Endodermal cell (in vitro differentiated cells): Measurements from ENCODE around the gene TST. TPM values are rescaled to one million over a fixed set of nuclear protein-coding genes. Genes with fewer than 3 reads are reported as not detected.

Experiments
- DNase-seq: peaks from one replicate; pipeline ENCODE4 v3.0.0-alpha.2; 2017
- H3K27ac ChIP-seq: 2 replicates; pipeline ENCODE4 v1.5.1; 2013; ENCODE audit warnings: mild to moderate bottlenecking, low read depth, low read length, moderate library complexity
- H3K27me3 ChIP-seq: 2 replicates; pipeline ENCODE4 v1.6.1; 2013; ENCODE audit warnings: mild to moderate bottlenecking, low read length, moderate library complexity; ENCODE audit not compliant: insufficient read depth, control insufficient read depth, poor library complexity, severe bottlenecking
- H3K36me3 ChIP-seq: 2 replicates; pipeline ENCODE4 v1.7.0; 2013; ENCODE audit warnings: mild to moderate bottlenecking, low read length, moderate library complexity; ENCODE audit not compliant: control insufficient read depth, insufficient read depth
- H3K4me1 ChIP-seq: one replicate; pipeline ENCODE4 v1.7.0; 2013; ENCODE audit warnings: low read length; ENCODE audit not compliant: control insufficient read depth, insufficient read depth
- H3K4me3 ChIP-seq: 2 replicates; pipeline ENCODE4 v1.5.1; 2013; ENCODE audit warnings: mild to moderate bottlenecking, low read length, moderate library complexity
- H3K9ac ChIP-seq: 2 replicates; pipeline ENCODE4 v1.6.1; 2013; ENCODE audit warnings: mild to moderate bottlenecking, low read length, moderate library complexity; ENCODE audit not compliant: poor library complexity, severe bottlenecking; ENCODE audit errors: extremely low read depth
- H3K9me3 ChIP-seq: 2 replicates; pipeline ENCODE4 v1.6.1; 2013; ENCODE audit warnings: mild to moderate bottlenecking, low read length, moderate library complexity; ENCODE audit not compliant: control insufficient read depth
- H3K27ac Mint-ChIP-seq: 2 replicates; pipeline ENCODE4 v1.8.0; 2020; ENCODE audit warnings: mixed read lengths
- H3K27me3 Mint-ChIP-seq: 2 replicates; pipeline ENCODE4 v1.8.0; 2021; ENCODE audit warnings: mild to moderate bottlenecking, mixed read lengths; ENCODE audit not compliant: insufficient read depth
- H3K36me3 Mint-ChIP-seq: 2 replicates; pipeline ENCODE4 v1.8.0; 2020; ENCODE audit warnings: low read depth, mixed read lengths
- H3K4me1 Mint-ChIP-seq: 2 replicates; pipeline ENCODE4 v1.8.0; 2020; ENCODE audit warnings: mixed read lengths
- H3K4me3 Mint-ChIP-seq: 2 replicates; pipeline ENCODE4 v1.8.0; 2020; ENCODE audit warnings: mild to moderate bottlenecking, moderate library complexity, mixed read lengths
- H3K9me3 Mint-ChIP-seq: 2 replicates; pipeline ENCODE4 v1.8.0; 2020; ENCODE audit warnings: mild to moderate bottlenecking, mixed read lengths
- WGBS, 2 experiments: methylation state at CpG; one replicate each; pipeline versions ENCODE4 v1.1.5 to v1.1.7; 2013; ENCODE audit warnings: missing lambda C conversion rate in 2 of 2, mixed read lengths in 1 of 2; ENCODE audit not compliant: insufficient coverage in 1 of 2, insufficient read length in 1 of 2; 5-methylcytosine and 5-hydroxymethylcytosine counted together
- total RNA-seq, 2 donors: library from RNA; stranded (reverse); fragmentation: NEBNext Ultra II Directional in 1 of 2; extraction: Animal tissue kit (Norgen Biotek cat#: 25700) in 1 of 2; gene quantifications; 2 replicates in 1 of 2; 3 replicates in 1 of 2; pipeline ENCODE4 v1.2.1, GENCODE V29; 2021
- TF ChIP-seq, protein P1 (sequence below): fragments of 200-600 bp; sonication (generic); conservative IDR thresholded peaks from 2 replicates; pipeline ENCODE4 v1.5.0; 2021; ENCODE audit warnings: antibody characterized with exemption, mild to moderate bottlenecking

Gene TST
- total RNA-seq, 2 donors from 2014 or later, result 38.2 to 48.3 TPM

DNA sequence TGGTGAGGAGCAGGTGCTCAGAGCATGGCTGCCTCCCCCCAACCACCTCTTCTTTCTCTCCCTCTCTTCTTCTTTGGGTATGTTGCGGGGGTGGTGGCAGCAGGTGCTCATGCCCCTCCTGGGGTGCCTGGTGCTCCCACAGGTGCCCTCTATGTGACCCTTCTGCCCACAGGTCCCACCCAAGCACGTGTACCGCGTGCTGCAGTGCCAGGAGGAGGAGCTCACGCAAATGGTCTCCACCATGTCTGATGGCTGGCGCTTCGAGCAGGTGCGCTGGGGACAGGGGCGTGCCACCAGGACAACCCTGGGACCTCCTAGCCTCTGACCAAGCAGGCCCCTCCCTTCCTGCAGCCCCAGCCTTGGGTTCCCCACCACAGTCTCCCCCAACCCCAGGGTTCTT, 38.0 kb upstream of the TST start:
- Mint-ChIP-seq H3K4me3 (no peak overlapping the region), H3K9me3 (no peaks in the 10 kb centered on the region), H3K27me3 (peaks cover 4% of the 10 kb centered on the region), H3K36me3 (peaks cover 17% of the 10 kb centered on the region), H3K27ac (no peak overlapping the region), H3K4me1 (peaks cover 16% of the 10 kb centered on the region)
- DNase-seq, result no peak
- no peak overlapping the region for H3K4me3 ChIP-seq
- no peaks in the 10 kb centered on the region for H3K27me3 ChIP-seq
- no peak overlapping the region for H3K9ac ChIP-seq
- TF ChIP-seq, protein P1, sequence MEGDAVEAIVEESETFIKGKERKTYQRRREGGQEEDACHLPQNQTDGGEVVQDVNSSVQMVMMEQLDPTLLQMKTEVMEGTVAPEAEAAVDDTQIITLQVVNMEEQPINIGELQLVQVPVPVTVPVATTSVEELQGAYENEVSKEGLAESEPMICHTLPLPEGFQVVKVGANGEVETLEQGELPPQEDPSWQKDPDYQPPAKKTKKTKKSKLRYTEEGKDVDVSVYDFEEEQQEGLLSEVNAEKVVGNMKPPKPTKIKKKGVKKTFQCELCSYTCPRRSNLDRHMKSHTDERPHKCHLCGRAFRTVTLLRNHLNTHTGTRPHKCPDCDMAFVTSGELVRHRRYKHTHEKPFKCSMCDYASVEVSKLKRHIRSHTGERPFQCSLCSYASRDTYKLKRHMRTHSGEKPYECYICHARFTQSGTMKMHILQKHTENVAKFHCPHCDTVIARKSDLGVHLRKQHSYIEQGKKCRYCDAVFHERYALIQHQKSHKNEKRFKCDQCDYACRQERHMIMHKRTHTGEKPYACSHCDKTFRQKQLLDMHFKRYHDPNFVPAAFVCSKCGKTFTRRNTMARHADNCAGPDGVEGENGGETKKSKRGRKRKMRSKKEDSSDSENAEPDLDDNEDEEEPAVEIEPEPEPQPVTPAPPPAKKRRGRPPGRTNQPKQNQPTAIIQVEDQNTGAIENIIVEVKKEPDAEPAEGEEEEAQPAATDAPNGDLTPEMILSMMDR, result no peak
- H3K9me3 ChIP-seq, result no peaks in the 10 kb centered on the region
- WGBS, 2 experiments, result 80 to 86% methylated on average over 6 to 9 of the region's 9 CpGs
- no peak overlapping the region for H3K27ac ChIP-seq
- no peaks in the 10 kb centered on the region for H3K4me1 ChIP-seq
- H3K36me3 ChIP-seq, result peaks cover 3% of the 10 kb centered on the region

DNA sequence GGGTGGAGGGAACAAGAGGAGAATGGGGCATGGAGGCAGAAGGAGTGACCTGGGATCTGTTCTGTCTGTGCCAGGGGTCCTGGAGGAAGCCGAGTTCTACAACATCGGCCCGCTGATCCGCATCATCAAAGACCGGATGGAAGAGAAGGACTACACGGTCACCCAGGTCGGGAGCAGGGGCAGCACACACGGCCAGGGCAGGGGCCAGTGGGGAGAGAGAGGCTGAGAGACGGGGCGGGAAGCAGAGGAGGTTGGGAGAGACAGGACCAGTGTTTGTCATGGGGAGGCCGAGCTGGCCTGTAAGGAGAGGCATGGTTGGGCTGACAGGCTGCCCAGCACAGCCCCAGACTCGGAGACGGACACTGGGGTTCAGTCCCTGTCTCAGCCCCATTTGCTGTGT, 37.0 kb upstream of the TST start:
- Mint-ChIP-seq H3K4me1 (peaks cover 16% of the 10 kb centered on the region), H3K4me3 (no peak overlapping the region)
- no peak for DNase-seq

DNA sequence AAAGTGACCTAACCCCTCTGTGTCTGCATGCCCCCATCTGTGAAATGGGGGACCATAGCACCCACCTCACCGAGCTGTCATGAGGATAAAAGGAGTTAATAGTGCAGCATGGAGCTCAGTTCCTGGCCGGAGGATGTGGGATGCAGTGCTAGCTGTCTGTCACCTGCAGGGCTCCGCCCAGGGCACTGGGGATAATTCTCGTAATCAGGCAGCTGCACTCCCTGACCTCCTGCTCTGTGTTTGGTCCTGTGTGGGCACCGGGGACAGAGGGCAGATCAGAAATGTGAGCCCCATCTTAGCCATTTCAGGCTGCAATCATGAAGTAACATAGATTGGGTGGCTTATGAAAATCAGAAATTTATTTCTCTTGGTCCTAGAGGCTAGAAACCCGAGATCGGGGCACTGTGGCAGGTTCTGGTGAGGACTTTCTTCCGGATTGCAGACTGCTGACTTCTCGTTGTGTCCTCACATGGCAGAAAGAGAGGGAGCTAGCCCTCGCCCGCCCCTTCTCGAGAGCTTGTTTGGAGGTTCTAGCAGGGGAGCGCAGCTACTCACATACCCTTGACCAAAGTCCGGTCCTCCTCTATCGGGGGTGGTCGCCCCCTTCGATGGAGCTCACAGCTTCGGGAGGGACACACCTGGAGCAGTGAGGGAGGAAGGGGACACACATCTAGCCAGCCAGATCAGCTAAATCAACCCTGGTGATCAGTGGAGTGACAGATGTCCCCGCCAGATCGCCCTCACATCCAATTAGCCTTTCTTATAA, 35.5 kb upstream of the TST start:
- TF ChIP-seq, protein P1, result no peak
- H3K4me3 Mint-ChIP-seq, result no peak overlapping the region
- H3K4me1 ChIP-seq, result no peaks in the 10 kb centered on the region
- no peak overlapping the region for H3K27ac Mint-ChIP-seq
- peaks cover 10% of the 10 kb centered on the region for H3K27me3 Mint-ChIP-seq
- no peak overlapping the region for H3K4me3 ChIP-seq
- H3K4me1 Mint-ChIP-seq, result peaks cover 16% of the 10 kb centered on the region
- no peaks in the 10 kb centered on the region for H3K9me3 ChIP-seq
- no peak for DNase-seq
- H3K36me3 Mint-ChIP-seq, result peaks cover 17% of the 10 kb centered on the region
- H3K9me3 Mint-ChIP-seq, result no peaks in the 10 kb centered on the region
- H3K27me3 ChIP-seq, result no peaks in the 10 kb centered on the region
- WGBS, 2 experiments, result 92 to 93% methylated on average over 16 to 20 of the region's 20 CpGs
- no peak overlapping the region for H3K27ac ChIP-seq
- H3K9ac ChIP-seq, result no peak overlapping the region
- H3K36me3 ChIP-seq, result peaks cover 3% of the 10 kb centered on the region

More for the DNA sequence above, 37.0 kb upstream of the TST start:
- TF ChIP-seq, protein P1, result no peak
- no peaks in the 10 kb centered on the region for H3K9me3 Mint-ChIP-seq
- H3K27ac Mint-ChIP-seq, result peak overlapping the region; percentile 66
- peaks cover 17% of the 10 kb centered on the region for H3K36me3 Mint-ChIP-seq
- H3K9ac ChIP-seq, result no peak overlapping the region
- WGBS, 2 experiments, result 90 to 91% methylated on average over 2 to 13 of the region's 13 CpGs
- H3K4me3 ChIP-seq, result no peak overlapping the region
- H3K27me3 ChIP-seq, result no peaks in the 10 kb centered on the region
- no peaks in the 10 kb centered on the region for H3K9me3 ChIP-seq
- H3K36me3 ChIP-seq, result peaks cover 3% of the 10 kb centered on the region
- H3K27me3 Mint-ChIP-seq, result peaks cover 4% of the 10 kb centered on the region
- H3K4me1 ChIP-seq, result no peaks in the 10 kb centered on the region
- H3K27ac ChIP-seq, result no peak overlapping the region
